Heart right ventricle (tissue), 16 donors: ENCODE measurements around the gene SIX1. TPM values are rescaled to one million over a fixed set of nuclear protein-coding genes. Genes with fewer than 3 reads are reported as not detected.

Experiments used
- ATAC-seq, 8 donors: fragments of 200-7000 bp; cut with Tn5 transposase; one replicate each; pipeline ENCODE4 v1.9.1; 2020; ENCODE audit warnings: mild to moderate bottlenecking in 8 of 8, moderate library complexity in 8 of 8, moderate number of reproducible peaks in 1 of 8
- DNase-seq, 2 donors: peaks; one replicate each; pipeline ENCODE4 v3.0.0-alpha.2; 2020
- H3K27ac ChIP-seq, 10 donors: fragments of 200-600 bp; sonication (generic) in 2 of 10; one replicate each; pipeline versions ENCODE4 v1.5.0 to v1.8.0; 2020 to 2022; ENCODE audit warnings: mild to moderate bottlenecking in 3 of 10
- H3K27me3 ChIP-seq, 7 donors: fragments of 200-600 bp; one replicate each; pipeline ENCODE4 v1.8.0; 2021 to 2022; ENCODE audit warnings: mild to moderate bottlenecking in 2 of 7
- H3K36me3 ChIP-seq, 9 donors: fragments of 200-600 bp; sonication (generic) in 1 of 9; one replicate each; pipeline versions ENCODE4 v1.5.0 to v1.8.0; 2020 to 2022; ENCODE audit warnings: mild to moderate bottlenecking in 2 of 9
- H3K4me1 ChIP-seq, 9 donors: fragments of 200-600 bp; sonication (generic) in 1 of 9; one replicate each; pipeline versions ENCODE4 v1.5.0 to v1.8.0; 2020 to 2022; ENCODE audit warnings: mild to moderate bottlenecking in 4 of 9
- H3K4me3 ChIP-seq, 10 donors: fragments of 200-600 bp; sonication (generic) in 2 of 10; one replicate each; pipeline versions ENCODE4 v1.5.0 to v1.8.0; 2020 to 2022; ENCODE audit warnings: mild to moderate bottlenecking in 7 of 10, moderate library complexity in 2 of 10
- H3K9me3 ChIP-seq, 11 donors: fragments of 200-600 bp in 10 of 11; sonication (generic) in 2 of 11; one replicate each; pipeline versions ENCODE4 v1.5.0 to v1.8.0; 2013 to 2022; ENCODE audit warnings: mild to moderate bottlenecking in 2 of 11, control low read depth in 1 of 11, moderate library complexity in 1 of 11
- CTCF ChIP-seq, 9 donors: fragments of 200-600 bp; sonication (generic) in 2 of 9; IDR thresholded peaks; one replicate each; pipeline versions ENCODE4 v1.5.0 to v1.8.0; 2021 to 2022; ENCODE audit warnings: antibody characterized with exemption in 9 of 9, mild to moderate bottlenecking in 5 of 9, moderate library complexity in 1 of 9
- WGBS, 2 donors: extraction: QIAGEN DNeasy Blood & Tissue Kit; methylation state at CpG; one replicate each; pipeline ENCODE4 v1.1.7; 2013; ENCODE audit warnings: inconsistent platforms in 1 of 2; 5-methylcytosine and 5-hydroxymethylcytosine counted together
- intact Hi-C, 10 donors: fragments of 100-400 bp; cut with DNase I; formaldehyde crosslinking; loops; one replicate each; pipeline versions ENCODE4 v1.11.1 to v1.14.2; 2022
- polyA plus RNA-seq, 2 donors: library from polyadenylated mRNA; stranded (reverse); fragments of 200-250 nt; gene quantifications; one replicate each; pipeline ENCODE4 v1.2.3, GENCODE V29; 2013
- total RNA-seq, 10 donors: library from RNA; stranded (reverse); fragmentation: NEBNext Ultra II Directional in 3 of 10; extraction: Animal tissue kit (Norgen Biotek cat#: 25700) in 3 of 10; gene quantifications; one replicate each; pipeline versions ENCODE4 v1.2.1 to v1.2.4, GENCODE V29; 2021 to 2023
- donor health status: Arrhythmogenic right ventricular cardiomyopathy.
- donor health status: ischemic (EF 13 %, LVEDD 7.1; RV severe dilation, severe dysfunction).
- donor health status: healthy with polysubstance abuse.
- donor health status: DM: no; HTN: yes; CAD: no.
- donor health status: DM: no; HTN: no; CAD: no.
- donor health status: ischemic (EF 25% LVEDD 6.9; RV normal size, moderate dysfunction).
- donor health status: ischemic (EF 25% LVEDD 5.7; RV mildly dilated, moderate dysfunction).
- donor health status: healthy.
- donor health status: DM: yes; HTN: yes; CAD: no.
- donor health status: Ischemic cardiomyopathy.
- donor health status: ischemic (EF 35%, LVEDD 5.7; RV mildly dilated, moderate dysfunction).
- donor health status: nonischemic (EF 11% LVEDD 7.7; RV severe dilation, severe dysfunction).
- donor health status: DM: yes; HTN: yes; CAD: no.
- donor health status: PGD.
- donor health status: ischemic (EF 29% LVEDD 5.4; RV normal size, mild dysfunction).
- donor health status: nonischemic (EF 23%, LVEDD 6.1; RV moderate dilation, normal function).

Gene SIX1
- total and polyA plus RNA-seq, 12 donors: 0.04 to 0.33 TPM; not detected in 10

DNA sequence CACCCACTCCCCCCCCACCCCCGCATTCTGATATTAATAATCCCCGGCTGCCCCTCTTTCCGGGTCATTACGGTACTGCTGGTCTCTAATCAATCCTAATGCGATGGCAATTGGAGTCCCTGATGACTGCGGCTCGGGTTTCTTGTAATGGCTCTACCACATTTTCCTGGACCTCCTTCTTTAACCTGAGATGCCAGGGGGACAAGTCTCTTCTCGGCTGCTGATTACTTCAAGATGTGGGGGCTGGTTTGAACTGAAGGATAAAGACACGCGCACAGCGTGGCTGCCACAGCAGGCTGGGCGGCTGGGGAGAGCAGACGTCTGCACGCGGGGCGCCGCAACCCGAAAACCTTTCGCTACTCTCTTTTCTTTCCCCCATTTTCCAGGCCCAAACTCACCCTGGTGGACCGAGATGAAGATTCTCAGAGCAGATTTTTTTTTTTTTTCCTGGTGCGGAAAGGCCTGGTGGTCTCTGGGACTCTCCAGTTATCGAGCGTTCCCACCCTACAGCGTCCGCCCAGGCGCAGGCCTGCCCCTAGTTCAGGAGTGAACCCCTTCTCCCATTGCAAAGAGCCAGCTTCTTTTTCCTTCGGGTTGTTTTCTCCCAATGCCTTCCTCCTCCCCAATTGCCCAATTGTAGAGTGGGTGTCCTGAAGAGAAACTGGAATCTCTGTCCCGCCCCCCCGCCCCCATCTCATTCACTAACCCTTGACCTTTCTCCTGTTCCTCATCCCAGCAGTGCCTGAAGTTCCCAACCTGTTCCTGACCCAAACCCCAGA is 6.0 kb upstream of the SIX1 start:
- Histone ChIP-seq H3K27me3 (peaks cover 27 to 100% (median 99%) of the 10 kb centered on the region in 7 donors), H3K4me1 (peaks cover 0 to 47% (median 38%) of the 10 kb centered on the region in 9 donors), H3K36me3 (no peaks in the 10 kb centered on the region), H3K4me3 (no peak overlapping the region), H3K27ac (no peak overlapping the region), H3K9me3 (no peaks in the 10 kb centered on the region)
- 19 to 25% methylated on average over 29 of the region's 29 CpGs for WGBS, 2 donors
- intact Hi-C loops: loop anchor here in 2 of 10 donors (5.0 to 10.0 kb wide), 2 partner anchors 67 to 369 kb away; partner anchors contain the start of gene SIX4 (in 1 of the 2)
- no peak for DNase-seq
- no peak for ATAC-seq
- no peak for TF ChIP-seq CTCF (IDR thresholded peaks at IDR 0.05)

GRCh38 chr14:60654334-60654821 is 5.1 kb upstream of the SIX1 start:
- DNase-seq: no peak
- Histone ChIP-seq H3K9me3 (no peaks in the 10 kb centered on the region), H3K27me3 (peaks cover 29 to 100% (median 99%) of the 10 kb centered on the region in 7 donors), H3K27ac (no peak overlapping the region), H3K4me1 (peaks cover 0 to 55% (median 46%) of the 10 kb centered on the region in 9 donors), H3K4me3 (no peak overlapping the region), H3K36me3 (no peaks in the 10 kb centered on the region)
- TF ChIP-seq CTCF (IDR thresholded peaks at IDR 0.05): no peak
- WGBS, 2 donors: 25 to 27% methylated on average over 3 of the region's 3 CpGs
- ATAC-seq: no peak
- intact Hi-C loops: loop anchor here in 1 of 10 donors (10.0 kb wide), 1 partner anchor 370 kb away; no protein-coding TSS in a partner anchor

DNA sequence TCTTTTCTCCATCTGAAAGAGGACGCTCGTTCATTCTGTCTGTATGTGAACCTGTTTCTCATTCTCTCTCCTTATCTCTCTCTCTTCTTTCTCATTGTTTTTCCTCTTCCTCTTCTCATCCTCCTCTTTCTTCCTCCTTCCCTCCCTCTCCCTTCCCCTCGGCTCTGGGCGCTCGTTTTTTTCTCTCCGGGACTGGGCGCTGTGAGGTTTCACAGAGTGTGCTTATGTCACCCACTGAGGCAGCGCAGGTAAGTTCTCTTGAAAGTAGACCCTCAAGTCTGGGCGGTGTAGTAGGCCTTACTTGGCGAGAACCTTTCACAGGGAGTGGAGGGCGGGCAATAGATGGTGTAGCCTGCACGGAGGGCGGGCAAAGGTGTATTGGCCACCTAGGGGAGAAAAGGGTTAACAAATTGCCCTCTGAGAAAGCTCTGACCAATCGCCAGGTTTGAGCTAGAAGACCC is 4.5 kb upstream of the SIX1 start:
- DNase-seq: no peak
- peaks cover 5 to 61% (median 52%) of the 10 kb centered on the region in 9 donors for H3K4me1 ChIP-seq

More for the DNA sequence above, 4.5 kb upstream of the SIX1 start:
- Histone ChIP-seq H3K27ac (no peak overlapping the region), H3K27me3 (peaks cover 36 to 100% (median 99%) of the 10 kb centered on the region in 7 donors), H3K4me3 (no peak overlapping the region), H3K36me3 (no peaks in the 10 kb centered on the region), H3K9me3 (no peaks in the 10 kb centered on the region)
- no peak for TF ChIP-seq CTCF (IDR thresholded peaks at IDR 0.05)
- intact Hi-C loops: loop anchor here in 1 of 10 donors (10.0 kb wide), 1 partner anchor 371 kb away; no protein-coding TSS in a partner anchor
- ATAC-seq: no peak
- WGBS, 2 donors: 4 to 8% methylated on average over 14 of the region's 14 CpGs
